A549 (cell line): ENCODE results near the gene PAX3. TPM values are rescaled to one million over a fixed set of nuclear protein-coding genes. Genes with fewer than 3 reads are reported as not detected.
A peak's percentile ranks its signal among the peaks of the same experiment; 100 is the strongest.

Experiments used
- ATAC-seq, 2 experiments: fragments of 200-7000 bp in 1 of 2; fragments of >200 bp in 1 of 2; cut with Nextera tagmentation in 1 of 2; cut with Tn5 transposase in 1 of 2; 3 replicates each; pipeline versions ENCODE4 v1.8.0 to v1.9.1; 2018 to 2020; ENCODE audit warnings: mild to moderate bottlenecking in 1 of 2, moderate library complexity in 1 of 2
- CTCF ChIA-PET: fragments of 300-600 bp; sonication (Branson Sonifier 250); formaldehyde crosslinking; extraction: SDS; loops from one replicate; lab custom pipeline; 2021; ENCODE audit warnings: antibody characterized with exemption, inconsistent platforms; lab: Yijun Ruan, JAX
- POLR2A ChIA-PET: fragments of 350-600 bp; formaldehyde crosslinking; extraction: SDS; loops from one replicate; lab custom pipeline; 2021; ENCODE audit warnings: antibody characterized with exemption, inconsistent platforms; lab: Yijun Ruan, JAX
- DNase-seq, 2 experiments: peaks; one replicate each; pipeline versions ENCODE4 v3.0.0 to v3.0.0-alpha.2; 2011 to 2016; ENCODE audit warnings: low read depth in 1 of 2, low spot score in 1 of 2
- FAIRE-seq: peaks from 2 replicates; lab custom pipeline; 2011; peaks lifted over from hg19 to GRCh38; lab: Jason Lieb, UNC
- H3K27ac ChIP-seq, 2 experiments: fragments of >200 bp; sonication (Bioruptor Twin); formaldehyde crosslinking; 3 replicates each; pipeline ENCODE4 v1.5.1; 2016 to 2017
- H3K4me1 ChIP-seq: fragments of >200 bp; sonication (Bioruptor Twin); formaldehyde crosslinking; 3 replicates; pipeline ENCODE4 v1.6.1; 2016
- H3K4me2 ChIP-seq: fragments of >200 bp; sonication (Bioruptor Twin); formaldehyde crosslinking; 3 replicates; pipeline ENCODE4 v1.6.1; 2016
- H3K4me3 ChIP-seq: fragments of >200 bp; sonication (Bioruptor Twin); formaldehyde crosslinking; 3 replicates; pipeline ENCODE4 v1.5.1; 2016
- H3K9me3 ChIP-seq: fragments of >200 bp; sonication (Bioruptor Twin); formaldehyde crosslinking; 3 replicates; pipeline ENCODE4 v1.6.1; 2016
- CBX2 ChIP-seq: fragments of 200-600 bp; sonication (generic); IDR thresholded peaks from 2 replicates; pipeline ENCODE4 v1.6.1; 2016; ENCODE audit warnings: low read depth, mild to moderate bottlenecking, borderline replicate concordance
- EHF ChIP-seq: fragments of 250-450 bp; sonication (Bioruptor Pico); IDR thresholded peaks from 2 replicates; pipeline ENCODE4 v1.5.0; 2020; ENCODE audit warnings: mild to moderate bottlenecking
- EHMT2 ChIP-seq: fragments of 200-600 bp; sonication (generic); IDR thresholded peaks from 2 replicates; pipeline ENCODE4 v1.6.1; 2016; ENCODE audit warnings: antibody characterized with exemption, low read depth, mild to moderate bottlenecking, moderate library complexity
- EP300 ChIP-seq, 2 experiments: fragments of >200 bp; sonication (Bioruptor Twin); formaldehyde crosslinking; IDR thresholded peaks; 2 replicates in 1 of 2; 3 replicates in 1 of 2; pipeline ENCODE4 v1.6.1; 2016 to 2017
- ESRRA ChIP-seq: fragments of 150-350 bp; IDR thresholded peaks from 2 replicates; pipeline ENCODE4 v1.6.1; 2014; ENCODE audit warnings: mild to moderate bottlenecking, low read length, borderline replicate concordance
- HEYL ChIP-seq: fragments of 250-450 bp; sonication (Bioruptor Pico); IDR thresholded peaks from 2 replicates; pipeline ENCODE4 v1.8.0; 2021; ENCODE audit warnings: mild to moderate bottlenecking, moderate library complexity
- HOXB13 ChIP-seq: fragments of 250-450 bp; sonication (Bioruptor Pico); IDR thresholded peaks from 2 replicates; pipeline ENCODE4 v1.5.0; 2020; ENCODE audit warnings: low read depth, mild to moderate bottlenecking, moderate library complexity
- JUN ChIP-seq, 2 experiments: fragments of >200 bp; sonication (Bioruptor Twin); formaldehyde crosslinking; IDR thresholded peaks; 2 replicates in 1 of 2; 3 replicates in 1 of 2; pipeline ENCODE4 v1.6.1; 2016 to 2017
- KDM1A ChIP-seq: fragments of 200-600 bp; sonication (generic); IDR thresholded peaks from 2 replicates; pipeline ENCODE4 v1.6.1; 2016; ENCODE audit warnings: low read depth, mild to moderate bottlenecking
- KDM5A ChIP-seq: fragments of 200-600 bp; sonication (generic); IDR thresholded peaks from 2 replicates; pipeline ENCODE4 v1.6.1; 2016; ENCODE audit warnings: antibody characterized with exemption, mild to moderate bottlenecking
- MYC ChIP-seq: IDR thresholded peaks from 2 replicates; pipeline ENCODE4 v1.6.1; 2012; ENCODE audit warnings: mild to moderate bottlenecking, inconsistent platforms, low read length, improper control_type of control experiment, borderline replicate concordance
- POLR2A ChIP-seq: IDR thresholded peaks from 2 replicates; pipeline ENCODE4 v1.6.1; 2012; ENCODE audit warnings: mild to moderate bottlenecking, low read length
- POLR2AphosphoS2 ChIP-seq: conservative IDR thresholded peaks from 2 replicates; pipeline ENCODE4 v1.6.1; 2012; ENCODE audit warnings: low read length, improper control_type of control experiment, inconsistent platforms
- RARB ChIP-seq: fragments of 250-450 bp; sonication (Bioruptor Pico); IDR thresholded peaks from 2 replicates; pipeline ENCODE4 v1.8.0; 2021; ENCODE audit warnings: mild to moderate bottlenecking, moderate library complexity
- RNF2 ChIP-seq: fragments of 200-600 bp; sonication (generic); IDR thresholded peaks from 2 replicates; pipeline ENCODE4 v1.6.1; 2016; ENCODE audit warnings: low read depth, mild to moderate bottlenecking, antibody characterized with exemption, moderate library complexity, borderline replicate concordance
- SMC3 ChIP-seq: fragments of >200 bp; sonication (Bioruptor Twin); formaldehyde crosslinking; IDR thresholded peaks from 3 replicates; pipeline ENCODE4 v1.6.1; 2018; ENCODE audit warnings: inconsistent platforms
- ZSCAN20 ChIP-seq: fragments of 250-450 bp; sonication (Bioruptor Pico); IDR thresholded peaks from 2 replicates; pipeline ENCODE4 v1.8.0; 2022; ENCODE audit warnings: mild to moderate bottlenecking, moderate library complexity
- WGBS: methylation state at CpG from one replicate; pipeline ENCODE4 v1.1.6; 2017; ENCODE audit errors: missing lambda C conversion rate; 5-methylcytosine and 5-hydroxymethylcytosine counted together
- polyA plus RNA-seq, 4 experiments: library from polyadenylated mRNA; depleted of rRNA in 3 of 4; stranded (reverse); fragments of >200 nt; fragmentation: RNase III in 1 of 4; extraction: RNeasy Plus Mini Kit Qiagen cat#74134 plus additional on column Dnase treatment in 1 of 4; gene quantifications; 2 replicates in 3 of 4; 3 replicates in 1 of 4; pipeline ENCODE4 v1.2.3, GENCODE V29; 2011 to 2017
- TF ChIP-seq, protein P1 (sequence below): fragments of 450-650 bp; IDR thresholded peaks from 2 replicates; pipeline ENCODE4 v1.6.1; 2014; ENCODE audit warnings: antibody characterized with exemption
- TF ChIP-seq, protein P2 (sequence below): IDR thresholded peaks from 2 replicates; pipeline ENCODE4 v1.6.1; 2012
- TF ChIP-seq, protein P3 (sequence below): IDR thresholded peaks from 2 replicates; pipeline ENCODE4 v1.6.1; 2012; ENCODE audit warnings: low read depth, borderline replicate concordance
- TF ChIP-seq, protein P4 (sequence below): fragments of >200 bp; sonication (Bioruptor Twin); formaldehyde crosslinking; IDR thresholded peaks from 2 replicates; pipeline ENCODE4 v1.6.1; 2016
- TF ChIP-seq, protein P5 (sequence below): fragments of >200 bp; sonication (Bioruptor Twin); formaldehyde crosslinking; IDR thresholded peaks from 3 replicates; pipeline ENCODE4 v1.6.1; 2016

Gene PAX3
- polyA plus RNA-seq, 2 of the 4 experiments (the other 2 are of a cell fraction): not detected

DNA sequence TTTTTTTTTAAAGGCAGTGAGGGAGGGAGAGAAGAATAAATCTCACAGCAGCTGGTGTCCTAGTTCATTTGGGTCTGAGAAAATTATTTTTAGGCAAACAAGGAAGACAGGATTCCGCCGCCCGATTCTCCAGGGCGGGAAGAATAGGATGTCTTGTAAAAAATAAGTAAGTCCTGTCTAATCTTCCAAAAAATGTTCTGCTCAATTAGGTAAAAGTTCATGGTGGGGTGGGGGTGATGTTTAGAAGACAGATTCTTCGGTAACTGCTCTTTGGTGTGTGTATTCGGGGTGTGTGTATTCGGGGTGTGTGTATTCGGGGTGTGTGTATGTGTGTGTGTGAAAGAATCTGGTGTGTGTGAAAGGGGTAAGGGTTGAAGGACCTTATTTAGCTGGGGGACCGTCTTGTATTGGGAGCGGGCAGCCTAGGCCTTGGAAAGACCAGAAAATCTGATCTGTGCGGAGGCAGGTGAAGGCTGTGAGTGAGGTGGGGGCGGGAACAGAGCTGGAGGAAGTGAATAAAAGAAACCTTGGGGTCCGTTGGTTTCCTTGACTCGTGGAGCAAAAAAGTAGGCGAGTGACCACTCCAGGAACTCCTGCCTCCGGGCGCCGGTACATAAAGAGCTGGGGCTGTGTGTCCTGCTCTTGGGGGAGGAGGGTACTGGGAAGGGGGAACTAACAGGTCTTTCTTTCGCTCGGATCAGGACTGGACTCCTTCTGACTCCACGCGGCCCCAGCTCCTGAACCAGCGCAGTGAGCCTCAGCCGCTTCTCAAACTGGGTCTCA is 4.4 kb upstream of the PAX3 start:
- Histone ChIP-seq H3K4me3 (no peak overlapping the region), H3K4me1 (peaks cover 11% of the 10 kb centered on the region; the same call in 1 of the 3 replicates), H3K27ac (no peak overlapping the region), H3K4me2 (no peak overlapping the region)
- CTCF ChIA-PET: interaction anchor here (1.6 kb wide), 2 partner anchors 9 to 15 kb away, joined by 3 to 4 read pairs; no protein-coding TSS in a partner anchor
- no peak for DNase-seq
- TF ChIP-seq EHMT2 (no peak), CBX2 (no peak)
- TF ChIP-seq, protein P1, sequence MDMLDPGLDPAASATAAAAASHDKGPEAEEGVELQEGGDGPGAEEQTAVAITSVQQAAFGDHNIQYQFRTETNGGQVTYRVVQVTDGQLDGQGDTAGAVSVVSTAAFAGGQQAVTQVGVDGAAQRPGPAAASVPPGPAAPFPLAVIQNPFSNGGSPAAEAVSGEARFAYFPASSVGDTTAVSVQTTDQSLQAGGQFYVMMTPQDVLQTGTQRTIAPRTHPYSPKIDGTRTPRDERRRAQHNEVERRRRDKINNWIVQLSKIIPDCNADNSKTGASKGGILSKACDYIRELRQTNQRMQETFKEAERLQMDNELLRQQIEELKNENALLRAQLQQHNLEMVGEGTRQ: no peak
- TF ChIP-seq, all 56 proteins: peak for 0
- POLR2A ChIA-PET: no interaction called here
- WGBS: 64% methylated on average over 20 of the region's 24 CpGs
- H3K9me3 ChIP-seq: no peaks in the 10 kb centered on the region
- no peak for FAIRE-seq
- ATAC-seq: no peak

DNA sequence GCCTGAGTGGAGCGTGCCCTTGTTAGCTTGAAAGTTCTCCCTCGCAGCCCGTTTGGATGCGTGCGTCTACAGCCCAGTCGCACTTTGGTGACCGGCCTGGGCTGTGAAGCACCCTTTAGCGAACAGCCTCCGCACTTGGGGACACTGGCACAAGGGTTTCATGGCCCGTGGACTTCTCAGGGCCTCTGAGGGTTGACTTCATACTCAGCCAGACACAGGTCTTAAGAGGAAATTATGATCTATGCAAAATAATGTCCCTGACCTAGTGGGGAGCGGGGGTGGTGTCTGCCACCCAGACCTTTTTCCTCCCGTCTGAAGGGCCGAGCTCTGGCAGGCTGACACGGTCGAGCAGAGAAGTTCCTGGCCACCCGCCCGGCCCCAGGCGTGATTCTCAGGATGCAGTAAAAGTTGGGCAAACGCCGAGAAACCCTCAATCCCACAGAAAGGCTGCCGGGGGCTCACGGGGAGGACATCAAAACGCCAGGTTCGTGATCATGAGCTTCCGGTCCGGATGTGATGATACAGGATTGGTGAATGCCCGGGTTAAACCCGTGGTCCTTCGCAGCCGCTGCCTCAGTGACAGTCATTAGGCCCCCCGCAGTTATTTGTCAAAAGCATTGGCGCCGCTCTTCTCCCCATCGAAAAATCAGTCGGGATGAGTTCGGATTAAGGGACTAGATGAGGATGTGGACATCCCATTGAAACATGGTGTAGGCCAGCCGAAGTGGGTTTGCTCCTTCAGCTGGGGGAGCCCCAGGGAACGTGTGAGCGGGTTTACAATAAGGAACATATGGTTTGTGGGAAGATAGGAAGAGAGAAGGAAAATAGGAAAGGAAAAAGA is 3.6 kb upstream of the PAX3 start:
- no peaks in the 10 kb centered on the region for H3K9me3 ChIP-seq
- CTCF ChIA-PET: interaction anchor here (1.6 kb wide), 2 partner anchors 10 to 16 kb away, joined by 3 to 4 read pairs; no protein-coding TSS in a partner anchor
- WGBS: 53% methylated on average over 36 of the region's 39 CpGs
- H3K4me3 ChIP-seq: no peak overlapping the region
- no peak for FAIRE-seq
- peak in 1 of 2 experiments; percentile 27 for DNase-seq
- H3K4me2 ChIP-seq: no peak overlapping the region
- peak in 1 of 2 experiments; percentile 44; a peak in 2 of 6 replicates for ATAC-seq
- H3K27ac ChIP-seq: no peak overlapping the region
- TF ChIP-seq RARB (CRISPR knock-in tag) (no peak), ZSCAN20 (CRISPR knock-in tag) (no peak), JUN (IDR thresholded peaks at IDR 0.05) (no peak), POLR2AphosphoS2 (no peak), EHF (CRISPR knock-in tag) (no peak), RNF2 (no peak), HOXB13 (CRISPR knock-in tag) (no peak), KDM5A (no peak), EP300 (IDR thresholded peaks at IDR 0.05) (no peak), POLR2A (no peak), EHMT2 (no peak), HEYL (CRISPR knock-in tag) (no peak), ESRRA (no peak), MYC (no peak), SMC3 (no peak), KDM1A (no peak)
- TF ChIP-seq, protein P2, sequence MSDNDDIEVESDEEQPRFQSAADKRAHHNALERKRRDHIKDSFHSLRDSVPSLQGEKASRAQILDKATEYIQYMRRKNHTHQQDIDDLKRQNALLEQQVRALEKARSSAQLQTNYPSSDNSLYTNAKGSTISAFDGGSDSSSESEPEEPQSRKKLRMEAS: no peak
- TF ChIP-seq, protein P3, sequence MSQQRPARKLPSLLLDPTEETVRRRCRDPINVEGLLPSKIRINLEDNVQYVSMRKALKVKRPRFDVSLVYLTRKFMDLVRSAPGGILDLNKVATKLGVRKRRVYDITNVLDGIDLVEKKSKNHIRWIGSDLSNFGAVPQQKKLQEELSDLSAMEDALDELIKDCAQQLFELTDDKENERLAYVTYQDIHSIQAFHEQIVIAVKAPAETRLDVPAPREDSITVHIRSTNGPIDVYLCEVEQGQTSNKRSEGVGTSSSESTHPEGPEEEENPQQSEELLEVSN: no peak
- TF ChIP-seq, protein P4, sequence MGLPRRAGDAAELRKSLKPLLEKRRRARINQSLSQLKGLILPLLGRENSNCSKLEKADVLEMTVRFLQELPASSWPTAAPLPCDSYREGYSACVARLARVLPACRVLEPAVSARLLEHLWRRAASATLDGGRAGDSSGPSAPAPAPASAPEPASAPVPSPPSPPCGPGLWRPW: no peak
- TF ChIP-seq, protein P5, sequence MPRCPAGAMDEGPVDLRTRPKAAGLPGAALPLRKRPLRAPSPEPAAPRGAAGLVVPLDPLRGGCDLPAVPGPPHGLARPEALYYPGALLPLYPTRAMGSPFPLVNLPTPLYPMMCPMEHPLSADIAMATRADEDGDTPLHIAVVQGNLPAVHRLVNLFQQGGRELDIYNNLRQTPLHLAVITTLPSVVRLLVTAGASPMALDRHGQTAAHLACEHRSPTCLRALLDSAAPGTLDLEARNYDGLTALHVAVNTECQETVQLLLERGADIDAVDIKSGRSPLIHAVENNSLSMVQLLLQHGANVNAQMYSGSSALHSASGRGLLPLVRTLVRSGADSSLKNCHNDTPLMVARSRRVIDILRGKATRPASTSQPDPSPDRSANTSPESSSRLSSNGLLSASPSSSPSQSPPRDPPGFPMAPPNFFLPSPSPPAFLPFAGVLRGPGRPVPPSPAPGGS: no peak
- peaks cover 11% of the 10 kb centered on the region; the same call in 1 of the 3 replicates for H3K4me1 ChIP-seq
- POLR2A ChIA-PET: no interaction called here
